ENCODE data around the gene DEPDC5.

DNA sequence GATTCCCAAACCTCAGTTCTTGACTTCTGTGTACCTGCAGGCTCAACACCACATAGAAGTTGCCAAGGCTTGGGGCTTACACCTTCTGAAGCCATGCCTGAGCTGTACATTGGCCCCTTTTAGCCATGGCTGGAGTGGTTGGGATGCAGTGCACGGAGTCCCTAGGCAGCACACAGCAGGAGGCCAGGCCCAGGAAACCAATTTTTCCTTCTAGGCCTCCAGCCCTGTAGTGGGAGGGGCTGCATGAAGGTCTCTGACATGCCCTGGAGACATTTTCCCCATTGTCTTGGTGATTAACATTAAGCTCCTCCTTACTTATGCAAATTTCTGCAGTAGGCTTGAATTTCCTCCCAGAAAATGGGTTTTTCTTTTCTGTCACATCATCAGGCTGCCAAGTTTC is 94.6 kb downstream of the DEPDC5 start:
- TF ChIP-seq, protein P1, sequence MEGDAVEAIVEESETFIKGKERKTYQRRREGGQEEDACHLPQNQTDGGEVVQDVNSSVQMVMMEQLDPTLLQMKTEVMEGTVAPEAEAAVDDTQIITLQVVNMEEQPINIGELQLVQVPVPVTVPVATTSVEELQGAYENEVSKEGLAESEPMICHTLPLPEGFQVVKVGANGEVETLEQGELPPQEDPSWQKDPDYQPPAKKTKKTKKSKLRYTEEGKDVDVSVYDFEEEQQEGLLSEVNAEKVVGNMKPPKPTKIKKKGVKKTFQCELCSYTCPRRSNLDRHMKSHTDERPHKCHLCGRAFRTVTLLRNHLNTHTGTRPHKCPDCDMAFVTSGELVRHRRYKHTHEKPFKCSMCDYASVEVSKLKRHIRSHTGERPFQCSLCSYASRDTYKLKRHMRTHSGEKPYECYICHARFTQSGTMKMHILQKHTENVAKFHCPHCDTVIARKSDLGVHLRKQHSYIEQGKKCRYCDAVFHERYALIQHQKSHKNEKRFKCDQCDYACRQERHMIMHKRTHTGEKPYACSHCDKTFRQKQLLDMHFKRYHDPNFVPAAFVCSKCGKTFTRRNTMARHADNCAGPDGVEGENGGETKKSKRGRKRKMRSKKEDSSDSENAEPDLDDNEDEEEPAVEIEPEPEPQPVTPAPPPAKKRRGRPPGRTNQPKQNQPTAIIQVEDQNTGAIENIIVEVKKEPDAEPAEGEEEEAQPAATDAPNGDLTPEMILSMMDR (IDR thresholded peaks at IDR 0.05), result no peak
- no peak for TF ChIP-seq POLR2A (IDR thresholded peaks at IDR 0.05)
- no peak for TF ChIP-seq POLR2AphosphoS5 (IDR thresholded peaks at IDR 0.05)

Measured in breast epithelium (tissue), 3 donors.